HG03432 (cell line): ENCODE measurements around the gene TOMM5.
A peak's percentile ranks its signal among the peaks of the same experiment; 100 is the strongest.
"Not testable (repeated sequence)": the region's sequence is repeated elsewhere in the genome, so short reads cannot be mapped to it uniquely, and the experiment has no call there.

Experiments used
- ATAC-seq: cut with Tn5 transposase; IDR thresholded peaks from one replicate; pipeline ENCODE4 v1.9.1; 2021; ENCODE audit warnings: mild to moderate bottlenecking, moderate library complexity; ENCODE audit not compliant: unreplicated experiment

TOMM5 gene

GRCh38 chr9:37611961-37612360 lies 19.6 kb upstream of the TOMM5 start:
- ATAC-seq = no peak

GRCh38 chr9:37611014-37611413 lies 18.6 kb upstream of the TOMM5 start:
- no peak for ATAC-seq

GRCh38 chr9:37609735-37610397 lies 17.5 kb upstream of the TOMM5 start:
- no peak for ATAC-seq

- no peak for ATAC-seq
Measured at GRCh38 chr9:37608250-37608649, 15.9 kb upstream of the TOMM5 start.

- no peak for ATAC-seq
Measured at GRCh38 chr9:37604296-37604695, 11.9 kb upstream of the TOMM5 start.

GRCh38 chr9:37602817-37603216 lies 10.4 kb upstream of the TOMM5 start:
- ATAC-seq = no peak

GRCh38 chr9:37602061-37602460 lies 9.7 kb upstream of the TOMM5 start:
- not testable (repeated sequence) for ATAC-seq

- no peak for ATAC-seq
Measured at GRCh38 chr9:37596504-37596903, 4.1 kb upstream of the TOMM5 start.

- ATAC-seq = no peak
Measured at GRCh38 chr9:37593883-37594448, 1.6 kb upstream of the TOMM5 start.

GRCh38 chr9:37587521-37587920 lies 4.9 kb downstream of the TOMM5 start:
- no peak for ATAC-seq

GRCh38 chr9:37583522-37584121 lies 8.8 kb downstream of the TOMM5 start:
- no peak for ATAC-seq

GRCh38 chr9:37582548-37583157 lies 9.7 kb downstream of the TOMM5 start:
- no peak for ATAC-seq

- peak; percentile 86 for ATAC-seq
Measured at GRCh38 chr9:37575921-37576721, 16.3 kb downstream of the TOMM5 start, which contains the start of gene FBXO10. Gene FBXO10, minus strand, starts transcription at chr9:37576380. Its CDS starts 34,612 bp downstream, at chr9:37541768.

- ATAC-seq = peak; percentile 55
Measured at GRCh38 chr9:37575511-37575914, 16.9 kb downstream of the TOMM5 start.

- no peak for ATAC-seq
Measured at GRCh38 chr9:37575001-37575400, 17.4 kb downstream of the TOMM5 start.

- no peak for ATAC-seq
Measured at GRCh38 chr9:37574241-37574721, 18.1 kb downstream of the TOMM5 start.

- no peak for ATAC-seq
Measured at GRCh38 chr9:37571282-37571681, 21.1 kb downstream of the TOMM5 start.

- peak; percentile 40 for ATAC-seq
Measured at GRCh38 chr9:37566716-37567115, 25.7 kb downstream of the TOMM5 start.

- peak; percentile 80 for ATAC-seq
Measured at GRCh38 chr9:37565661-37566618, 26.5 kb downstream of the TOMM5 start.

GRCh38 chr9:37564916-37565315 lies 27.5 kb downstream of the TOMM5 start:
- ATAC-seq = no peak
